PC-9 (cell line): Measurements from ENCODE around the gene GNA12. TPM values are rescaled to one million over a fixed set of nuclear protein-coding genes. Genes with fewer than 3 reads are reported as not detected.
"Not testable (repeated sequence)": the region's sequence is repeated elsewhere in the genome, so short reads cannot be mapped to it uniquely, and the experiment has no call there.

ENCODE experiments used
- BruUV-seq: library from RNA; stranded (reverse); fragments of 400-500 nt; replicated peaks from 2 replicates; lab custom pipeline; 2021; lab: Mats Ljungman, UMichigan
- CTCF ChIA-PET: fragments of 300-600 bp; sonication (Branson Sonifier 250); formaldehyde crosslinking; loops from one replicate; lab custom pipeline; 2022; ENCODE audit warnings: antibody characterized with exemption; lab: Charles Lee
- POLR2A ChIA-PET: fragments of 300-600 bp; sonication (Branson Sonifier 250); formaldehyde crosslinking; loops from one replicate; lab custom pipeline; 2022; ENCODE audit warnings: antibody characterized with exemption; ENCODE audit not compliant: unreplicated experiment; lab: Charles Lee
- DNase-seq, 2 experiments: peaks; one replicate each; pipeline versions ENCODE4 v3.0.0 to v3.0.0-alpha.2; 2015 to 2022; ENCODE audit warnings: mixed read lengths in 1 of 2
- H2AFZ ChIP-seq: fragments of 200-600 bp; sonication (generic); 2 replicates; pipeline ENCODE4 v1.8.1; 2017; ENCODE audit warnings: antibody characterized with exemption
- H3F3A ChIP-seq: fragments of 200-600 bp; sonication (generic); 2 replicates; pipeline ENCODE4 v1.8.1; 2017; ENCODE audit warnings: antibody characterized with exemption, mild to moderate bottlenecking, low read depth; ENCODE audit not compliant: insufficient read depth
- H3K27ac ChIP-seq: fragments of 200-600 bp; sonication (generic); 2 replicates; pipeline ENCODE4 v1.6.1; 2016; ENCODE audit warnings: mixed run types
- H3K27me3 ChIP-seq: fragments of 200-600 bp; sonication (generic); 2 replicates; pipeline ENCODE4 v1.6.1; 2016; ENCODE audit warnings: low read depth, mixed run types; ENCODE audit not compliant: insufficient read depth
- H3K36me3 ChIP-seq: fragments of 200-600 bp; sonication (generic); 2 replicates; pipeline ENCODE4 v1.6.1; 2016; ENCODE audit warnings: low read depth, mixed run types
- H3K4me1 ChIP-seq: fragments of 200-600 bp; sonication (generic); replicated peaks from 2 replicates; pipeline ENCODE4 v1.6.1; 2016; ENCODE audit warnings: mixed run types; ENCODE audit not compliant: insufficient read depth
- H3K4me2 ChIP-seq: fragments of 200-600 bp; sonication (generic); 2 replicates; pipeline ENCODE4 v1.6.1; 2017; ENCODE audit warnings: mixed run types
- H3K4me3 ChIP-seq: fragments of 200-600 bp; sonication (generic); 2 replicates; pipeline ENCODE4 v1.6.1; 2016; ENCODE audit warnings: mixed run types
- H3K79me2 ChIP-seq: fragments of 200-600 bp; sonication (generic); 2 replicates; pipeline ENCODE4 v1.6.1; 2017; ENCODE audit warnings: low read depth, mixed run types
- H3K9me2 ChIP-seq: fragments of 200-600 bp; sonication (generic); 2 replicates; pipeline ENCODE4 v1.8.1; 2017; ENCODE audit warnings: mild to moderate bottlenecking; ENCODE audit not compliant: insufficient read depth
- H3K9me3 ChIP-seq: fragments of 200-600 bp; sonication (generic); 2 replicates; pipeline ENCODE4 v1.8.1; 2016; ENCODE audit warnings: low read depth; ENCODE audit not compliant: insufficient read depth
- H4K20me1 ChIP-seq: fragments of 200-600 bp; sonication (generic); 2 replicates; pipeline ENCODE4 v1.8.1; 2017; ENCODE audit not compliant: insufficient read depth
- CTCF ChIP-seq: fragments of 200-600 bp; sonication (generic); conservative IDR thresholded peaks from 2 replicates; pipeline ENCODE4 v1.6.1; 2017; ENCODE audit warnings: mixed run types, antibody characterized with exemption, mild to moderate bottlenecking, moderate library complexity
- EZH2 ChIP-seq: fragments of 200-600 bp; sonication (generic); IDR thresholded peaks from 2 replicates; pipeline ENCODE4 v1.8.0; 2017; ENCODE audit warnings: antibody characterized with exemption, low read depth
- intact Hi-C: fragments of 100-400 bp; cut with micrococcal nuclease; formaldehyde crosslinking; loops from one replicate; pipeline ENCODE4 v1.10.0; 2022; ENCODE audit not compliant: unreplicated experiment
- total RNA-seq: library from RNA; stranded (reverse); gene quantifications from 2 replicates; pipeline ENCODE4 v1.2.3, GENCODE V29; 2021

Gene GNA12
- total RNA-seq, 1 experiment from 2014 or later: 51.7 TPM

- H3K4me3 ChIP-seq: no peak overlapping the region
- no TSS peak for BruUV-seq
- peaks cover 9% of the 10 kb centered on the region; the same call in 1 of the 2 replicates for H3K27me3 ChIP-seq
- H3K4me2 ChIP-seq: no peak overlapping the region
- no peaks in the 10 kb centered on the region for H3K9me3 ChIP-seq
- H3K36me3 ChIP-seq: no peaks in the 10 kb centered on the region
- no peak for TF ChIP-seq EZH2
- no peak for TF ChIP-seq CTCF
- H4K20me1 ChIP-seq: no peaks in the 10 kb centered on the region
- H3K27ac ChIP-seq: no peak overlapping the region
- POLR2A ChIA-PET: no interaction called here
- peaks cover 6% of the 10 kb centered on the region for H3K4me1 ChIP-seq
- no peaks in the 10 kb centered on the region for H3K79me2 ChIP-seq
- no peak overlapping the region for H2AFZ ChIP-seq
- H3K9me2 ChIP-seq: no peaks in the 10 kb centered on the region
- CTCF ChIA-PET: no interaction called here
- H3F3A ChIP-seq: peaks cover 11% of the 10 kb centered on the region
- intact Hi-C loops: no loop called here
- no peak for DNase-seq
Measured at GRCh38 chr7:2698581-2699288, 145.4 kb downstream of the GNA12 start.

DNA sequence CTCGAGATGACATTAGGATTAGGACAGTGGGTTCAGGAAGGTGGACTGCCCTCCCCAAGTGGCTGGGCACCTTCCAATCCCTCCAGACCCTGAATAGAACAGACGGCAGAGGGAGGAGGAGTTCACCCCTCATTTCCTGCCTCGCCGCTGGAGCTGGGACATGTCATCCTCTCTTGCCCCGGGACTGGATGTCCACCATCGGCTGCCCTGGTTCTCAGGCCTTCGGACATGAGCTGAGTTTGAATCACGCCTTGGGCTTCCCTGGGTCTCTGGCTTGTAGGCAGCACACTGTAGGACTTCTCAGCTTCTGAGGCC, 150.0 kb downstream of the GNA12 start:
- Histone ChIP-seq H3K27ac (peak overlapping the region; percentile 52), H3K4me2 (peak overlapping the region; percentile 24), H3F3A (peaks cover 12% of the 10 kb centered on the region), H3K4me1 (peaks cover 25% of the 10 kb centered on the region)
- H3K9me2 ChIP-seq, H3K4me3 ChIP-seq, CTCF ChIA-PET, H3K79me2 ChIP-seq, H2AFZ ChIP-seq, H3K36me3 ChIP-seq, H4K20me1 ChIP-seq, DNase-seq, H3K9me3 ChIP-seq, H3K27me3 ChIP-seq, intact Hi-C loops, BruUV-seq, POLR2A ChIA-PET: not testable (repeated sequence)

DNA sequence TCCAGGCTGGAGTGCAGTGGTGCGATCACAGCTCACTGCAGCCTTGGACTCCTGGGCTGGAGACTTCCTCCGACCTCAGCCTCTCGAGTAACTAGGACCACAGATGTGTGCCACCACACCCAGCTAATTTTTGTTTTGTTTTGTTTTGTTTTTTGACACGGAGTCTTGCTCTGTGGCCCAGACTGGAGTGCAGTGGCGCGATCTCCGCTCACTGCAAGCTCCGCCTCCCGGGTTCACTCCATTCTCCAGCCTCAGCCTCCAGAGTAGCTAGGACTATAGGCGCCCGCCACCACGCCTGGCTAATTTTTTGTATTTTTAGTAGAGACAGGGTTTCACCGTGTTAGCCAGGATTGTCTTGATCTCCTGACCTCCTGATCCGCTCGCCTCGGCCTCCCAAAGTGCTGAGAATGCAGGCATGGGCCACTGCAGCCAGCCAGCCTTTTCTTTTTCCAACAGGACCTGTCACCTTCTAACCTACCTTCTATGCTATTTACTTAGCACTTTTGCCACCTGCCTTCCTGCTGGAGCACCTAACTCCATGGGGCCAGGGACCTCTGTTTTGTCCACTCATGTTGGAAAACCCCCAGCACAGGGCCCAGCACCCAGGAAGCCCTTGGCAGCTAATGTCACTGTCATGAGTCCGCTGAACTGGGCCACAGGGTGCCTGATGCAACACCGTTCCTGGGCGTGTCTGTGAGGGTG, 150.5 kb downstream of the GNA12 start:
- intact Hi-C loops, POLR2A ChIA-PET: not testable (repeated sequence)

DNA sequence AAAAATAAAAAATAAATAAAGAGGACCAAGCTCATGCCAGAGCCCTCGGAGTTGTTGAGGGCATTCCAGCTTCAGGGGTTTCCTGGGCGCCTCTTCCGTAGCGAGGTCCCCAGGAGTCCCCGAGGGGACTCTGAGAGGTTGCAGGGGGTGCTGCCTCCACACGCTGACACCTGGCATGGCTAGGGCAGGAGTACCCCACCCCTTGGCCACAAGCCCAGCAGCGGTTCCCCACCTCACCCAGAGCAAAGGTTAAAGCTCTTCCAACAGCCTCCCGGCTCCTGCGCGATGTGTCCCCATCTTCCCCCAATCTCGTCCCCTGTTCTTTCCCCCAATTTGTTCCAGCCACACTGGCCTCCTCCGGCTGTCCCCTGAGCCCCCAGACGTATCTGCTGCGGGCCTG, 151.6 kb downstream of the GNA12 start:
- no peaks in the 10 kb centered on the region for H3K9me2 ChIP-seq
- CTCF ChIA-PET: no interaction called here

More for the DNA sequence above, 150.5 kb downstream of the GNA12 start:
- BruUV-seq, H3K4me3 ChIP-seq, H2AFZ ChIP-seq, H3K36me3 ChIP-seq, H3K79me2 ChIP-seq, H3K9me3 ChIP-seq, CTCF ChIA-PET, H3K9me2 ChIP-seq, H4K20me1 ChIP-seq, H3K27me3 ChIP-seq: not testable (repeated sequence)
- H3F3A ChIP-seq: peaks cover 12% of the 10 kb centered on the region
- peak overlapping the region; percentile 52 for H3K27ac ChIP-seq
- H3K4me1 ChIP-seq: peaks cover 25% of the 10 kb centered on the region
- peak overlapping the region; percentile 24 for H3K4me2 ChIP-seq
- DNase-seq: peak in 1 of 2 experiments; percentile 51

DNA sequence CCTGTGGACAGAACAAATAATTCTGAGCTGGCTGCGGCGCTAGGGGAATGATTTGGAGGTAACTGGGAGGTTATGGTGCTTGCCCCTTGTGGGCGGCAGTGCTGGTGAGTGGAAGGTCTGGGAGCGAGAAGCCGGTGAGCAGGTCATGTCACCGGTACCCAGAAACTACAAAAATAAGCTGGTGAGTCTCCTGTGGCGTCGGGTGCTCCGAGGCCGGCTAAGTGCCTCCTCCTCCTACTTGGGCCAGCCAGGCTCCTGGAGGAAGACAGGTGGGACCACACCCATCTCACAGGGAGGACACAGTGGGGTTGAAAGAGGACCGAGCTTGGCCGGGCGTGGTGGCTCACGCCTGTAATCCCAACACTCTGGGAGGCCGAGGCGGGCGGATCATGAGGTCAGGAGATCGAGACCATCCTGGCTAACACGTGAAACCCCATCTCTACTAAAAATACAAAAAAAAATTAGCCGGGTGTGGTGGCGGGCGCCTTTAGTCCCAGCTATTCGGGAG, 152.1 kb downstream of the GNA12 start:
- POLR2A ChIA-PET: interaction anchor here (0.6 kb wide), 1 partner anchor 19 kb away, joined by 6 read pairs; no protein-coding TSS in a partner anchor
- H3K36me3 ChIP-seq, H3K9me2 ChIP-seq, intact Hi-C loops, H3K79me2 ChIP-seq, H4K20me1 ChIP-seq, H3K27ac ChIP-seq, CTCF ChIA-PET, H3K4me3 ChIP-seq, H3F3A ChIP-seq, H3K9me3 ChIP-seq, DNase-seq, H3K4me2 ChIP-seq, H3K27me3 ChIP-seq, H2AFZ ChIP-seq, BruUV-seq: not testable (repeated sequence)
- peaks cover 25% of the 10 kb centered on the region for H3K4me1 ChIP-seq

More for the DNA sequence above, 151.6 kb downstream of the GNA12 start:
- Histone ChIP-seq H3F3A (peaks cover 6% of the 10 kb centered on the region), H3K4me2 (no peak overlapping the region), H3K4me3 (no peak overlapping the region), H3K36me3 (no peaks in the 10 kb centered on the region), H3K9me3 (no peaks in the 10 kb centered on the region), H3K27ac (no peak overlapping the region), H2AFZ (no peak overlapping the region), H3K4me1 (peaks cover 25% of the 10 kb centered on the region), H3K79me2 (no peaks in the 10 kb centered on the region), H3K27me3 (no peaks in the 10 kb centered on the region), H4K20me1 (no peaks in the 10 kb centered on the region; the same call in 1 of the 2 replicates)
- intact Hi-C loops: no loop called here
- TF ChIP-seq EZH2 (no peak), CTCF (no peak)
- no peak for DNase-seq
- POLR2A ChIA-PET: no interaction called here
- no TSS peak for BruUV-seq
